ENCODE measurements around the gene ERICH6. TPM values are rescaled to one million over a fixed set of nuclear protein-coding genes. Genes with fewer than 3 reads are reported as not detected.

Gene ERICH6
- total and polyA plus RNA-seq, 10 of the 15 experiments (the other 5 are each of a cell fraction or from before 2014, with no cell fraction given) = 0.04 to 0.40 (median 0.22) TPM; not detected in 6

- TF ChIP-seq REST (IDR thresholded peaks at IDR 0.05; ENCODE audit: low read depth, low read length) = no peak
- no peak for TF ChIP-seq SPI1 (IDR thresholded peaks at IDR 0.05; ENCODE audit: borderline replicate concordance, insufficient read depth, low read depth, low read length)
- no peak for TF ChIP-seq JUND (IDR thresholded peaks at IDR 0.05; ENCODE audit: low read depth, low read length)
Measured at GRCh38 chr3:150673966-150674365, 29.8 kb downstream of the ERICH6 start (continued).

DNA sequence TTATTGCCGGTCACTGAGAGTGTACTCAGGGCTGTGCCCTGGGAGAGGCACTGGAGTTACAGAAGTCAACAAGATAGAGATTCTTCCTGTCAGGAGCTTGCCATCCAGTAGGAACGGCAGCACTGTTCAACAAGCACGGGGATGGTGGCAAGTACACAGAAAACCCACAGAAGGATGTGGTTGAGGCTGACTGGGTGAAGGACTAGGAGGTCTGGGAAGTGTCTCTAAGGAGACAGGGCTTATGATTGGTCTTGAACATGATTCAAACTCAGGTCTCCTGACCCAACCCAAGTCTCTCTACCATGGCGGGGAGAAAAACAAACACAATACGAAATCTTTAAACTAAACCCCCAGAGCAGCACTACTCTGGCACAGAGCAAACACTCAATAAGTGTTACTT lies 37.6 kb downstream of the ERICH6 start:
- no peaks in the 10 kb centered on the region for H3K79me2 ChIP-seq (ENCODE audit: control insufficient read depth, insufficient read depth, low read length)
- no peak for ATAC-seq
- RAD21 ChIA-PET (ENCODE audit: unreplicated experiment) = no interaction called here
- WGBS (ENCODE audit: insufficient coverage, insufficient replicate concordance, low lambda C conversion rate, missing lambda C conversion rate) = 79% methylated on average over 5 of the region's 5 CpGs
- no peaks in the 10 kb centered on the region; a peak in 1 of 4 replicates for H3K27me3 ChIP-seq (replicated peaks in 1 of 2; ENCODE audit: control insufficient read depth in 2 of 2, insufficient read depth in 2 of 2, low read length in 1 of 2)
- H3K9me3 ChIP-seq (replicated peaks; ENCODE audit: control insufficient read depth, insufficient read depth, low read length) = no peaks in the 10 kb centered on the region
- no peak overlapping the region for H2AFZ ChIP-seq (ENCODE audit: control insufficient read depth, low read depth, low read length)
- DNase-seq (ENCODE audit: low read depth, low spot score) = no peak
- POLR2A ChIA-PET = no interaction called here
- in situ Hi-C loops (cut with MboI) = no loop called here
- no peak for FAIRE-seq
- H3K4me2 ChIP-seq (ENCODE audit: control insufficient read depth, insufficient read depth) = no peak overlapping the region
- H3K36me3 ChIP-seq (ENCODE audit: control insufficient read depth in 2 of 2, insufficient read depth in 2 of 2, low read length in 1 of 2) = no peaks in the 10 kb centered on the region
- CTCF ChIA-PET = no interaction called here
- no peak for TF ChIP-seq TBL1XR1 (IDR thresholded peaks at IDR 0.05; ENCODE audit: low read depth, low read length)
- TF ChIP-seq HDAC2 (IDR thresholded peaks at IDR 0.05) = no peak
- TF ChIP-seq SMARCA5 (IDR thresholded peaks at IDR 0.05) = no peak
- TF ChIP-seq BMI1 (IDR thresholded peaks at IDR 0.05; ENCODE audit: borderline replicate concordance) = no peak
- no peak for TF ChIP-seq NFYB (IDR thresholded peaks at IDR 0.05; ENCODE audit: insufficient read depth, low read depth, low read length)
- H3K27ac ChIP-seq (ENCODE audit: control insufficient read depth, insufficient read depth) = no peak overlapping the region
- no peaks in the 10 kb centered on the region for H4K20me1 ChIP-seq (ENCODE audit: control insufficient read depth, insufficient read depth)
- SMC1A ChIA-PET (ENCODE audit: uncharacterized antibody, unreplicated experiment) = interaction anchor here (0.9 kb wide), 1 partner anchor 46 kb away, joined by 3 read pairs; no protein-coding TSS in a partner anchor
- H3K4me3 ChIP-seq = no peak overlapping the region
- no peak overlapping the region for H3K9ac ChIP-seq (ENCODE audit: control insufficient read depth, insufficient read depth, low read length)
- H3K4me1 ChIP-seq (ENCODE audit: control insufficient read depth, insufficient read depth, low read length) = no peaks in the 10 kb centered on the region
- BruUV-seq (replicated peaks) = no TSS peak
- intact Hi-C loops (cut with micrococcal nuclease; ENCODE audit: unreplicated experiment) = no loop called here
